Measurements from ENCODE around the gene CERT1.

CERT1 gene

DNA sequence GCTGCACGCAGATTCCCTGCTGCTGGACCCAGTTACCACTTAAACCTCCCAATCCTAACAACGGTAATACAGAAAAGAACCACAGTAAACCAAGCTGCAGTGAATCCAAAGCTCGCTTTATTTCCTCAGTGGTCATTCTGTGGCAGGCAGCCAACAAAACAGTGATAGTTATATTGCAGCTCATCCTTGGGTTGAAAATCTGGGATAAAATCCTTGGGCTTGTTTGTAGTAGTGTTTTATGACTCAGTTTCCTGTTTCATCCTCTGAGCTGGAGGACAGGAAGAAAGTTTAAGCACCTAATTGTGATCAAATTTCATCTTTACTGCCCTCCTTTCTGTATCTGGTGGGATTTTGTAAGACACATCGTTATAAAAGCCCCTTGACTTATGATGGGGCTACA is 143.0 kb downstream of the CERT1 start:
- no peak overlapping the region for H3K9ac ChIP-seq (ENCODE audit: low read length)
- no peaks in the 10 kb centered on the region for H3K9me3 ChIP-seq (ENCODE audit: control insufficient read depth, insufficient read depth, low read depth, low read length)
- peaks cover 8% of the 10 kb centered on the region for H3K36me3 ChIP-seq (ENCODE audit: control insufficient read depth, insufficient read depth, low read length)
- H3K4me3 ChIP-seq (ENCODE audit: low read depth, low read length): no peak overlapping the region
- H3K27me3 ChIP-seq (ENCODE audit: control insufficient read depth, insufficient read depth, low read length): no peaks in the 10 kb centered on the region
- no peak overlapping the region for H3K27ac ChIP-seq (ENCODE audit: low read depth, low read length)
- H3K4me1 ChIP-seq (ENCODE audit: control insufficient read depth, insufficient read depth, low read length): no peaks in the 10 kb centered on the region; the same call in 1 of the 2 replicates

GRCh38 chr5:75367401-75367800 is 144.0 kb downstream of the CERT1 start:
- Histone ChIP-seq H3K27ac (ENCODE audit: low read depth, low read length) (no peak overlapping the region), H3K9me3 (ENCODE audit: control insufficient read depth, insufficient read depth, low read depth, low read length) (no peaks in the 10 kb centered on the region), H3K9ac (ENCODE audit: low read length) (no peak overlapping the region), H3K36me3 (ENCODE audit: control insufficient read depth, insufficient read depth, low read length) (peaks cover 13% of the 10 kb centered on the region), H3K4me1 (ENCODE audit: control insufficient read depth, insufficient read depth, low read length) (peaks cover 4% of the 10 kb centered on the region; the same call in 1 of the 2 replicates), H3K27me3 (ENCODE audit: control insufficient read depth, insufficient read depth, low read length) (no peaks in the 10 kb centered on the region), H3K4me3 (ENCODE audit: low read depth, low read length) (no peak overlapping the region)

- Histone ChIP-seq H3K27me3 (ENCODE audit: control insufficient read depth, insufficient read depth, low read length) (no peaks in the 10 kb centered on the region), H3K4me1 (ENCODE audit: control insufficient read depth, insufficient read depth, low read length) (peaks cover 4% of the 10 kb centered on the region; the same call in 1 of the 2 replicates), H3K9me3 (ENCODE audit: control insufficient read depth, insufficient read depth, low read depth, low read length) (no peaks in the 10 kb centered on the region), H3K36me3 (ENCODE audit: control insufficient read depth, insufficient read depth, low read length) (peaks cover 18% of the 10 kb centered on the region), H3K27ac (ENCODE audit: low read depth, low read length) (no peak overlapping the region), H3K9ac (ENCODE audit: low read length) (no peak overlapping the region), H3K4me3 (ENCODE audit: low read depth, low read length) (no peak overlapping the region)
Observed at GRCh38 chr5:75366787-75367186, 144.6 kb downstream of the CERT1 start.

DNA sequence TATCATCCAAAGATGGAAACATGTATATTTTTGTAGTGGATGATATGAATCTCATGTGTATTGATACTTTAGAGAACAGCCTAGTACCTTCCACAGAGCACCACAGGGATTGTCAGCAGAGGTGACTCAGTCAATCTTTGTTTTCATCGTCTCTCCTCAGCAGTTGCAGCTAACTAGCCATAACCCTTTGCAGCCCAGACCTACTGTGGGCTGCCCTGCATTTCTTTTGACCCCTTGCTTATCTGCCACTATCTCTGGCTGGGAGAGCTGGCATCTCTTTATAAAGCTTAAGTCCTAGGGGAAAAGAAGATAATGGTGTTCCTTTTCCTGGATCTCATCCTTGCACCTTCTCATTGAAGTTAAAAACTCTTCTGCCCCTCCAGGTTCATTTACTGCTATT is 145.7 kb downstream of the CERT1 start:
- Histone ChIP-seq H3K36me3 (ENCODE audit: control insufficient read depth, insufficient read depth, low read length) (peaks cover 28% of the 10 kb centered on the region), H3K9ac (ENCODE audit: low read length) (no peak overlapping the region), H3K27me3 (ENCODE audit: control insufficient read depth, insufficient read depth, low read length) (no peaks in the 10 kb centered on the region), H3K27ac (ENCODE audit: low read depth, low read length) (no peak overlapping the region), H3K4me3 (ENCODE audit: low read depth, low read length) (no peak overlapping the region), H3K4me1 (ENCODE audit: control insufficient read depth, insufficient read depth, low read length) (peaks cover 4% of the 10 kb centered on the region; the same call in 1 of the 2 replicates), H3K9me3 (ENCODE audit: control insufficient read depth, insufficient read depth, low read depth, low read length) (no peaks in the 10 kb centered on the region)

- H3K36me3 ChIP-seq (ENCODE audit: control insufficient read depth, insufficient read depth, low read length): peaks cover 38% of the 10 kb centered on the region
- H3K4me3 ChIP-seq (ENCODE audit: low read depth, low read length): no peak overlapping the region
- no peak overlapping the region for H3K27ac ChIP-seq (ENCODE audit: low read depth, low read length)
- H3K9me3 ChIP-seq (ENCODE audit: control insufficient read depth, insufficient read depth, low read depth, low read length): no peaks in the 10 kb centered on the region
- no peaks in the 10 kb centered on the region for H3K27me3 ChIP-seq (ENCODE audit: control insufficient read depth, insufficient read depth, low read length)
- peaks cover 4% of the 10 kb centered on the region; the same call in 1 of the 2 replicates for H3K4me1 ChIP-seq (ENCODE audit: control insufficient read depth, insufficient read depth, low read length)
- no peak overlapping the region for H3K9ac ChIP-seq (ENCODE audit: low read length)
Observed at GRCh38 chr5:75364571-75365280, 146.7 kb downstream of the CERT1 start.

- no peak overlapping the region for H3K4me3 ChIP-seq (ENCODE audit: low read depth, low read length)
- H3K27ac ChIP-seq (ENCODE audit: low read depth, low read length): no peak overlapping the region
- H3K4me1 ChIP-seq (ENCODE audit: control insufficient read depth, insufficient read depth, low read length): peaks cover 4% of the 10 kb centered on the region; the same call in 1 of the 2 replicates
- H3K9ac ChIP-seq (ENCODE audit: low read length): no peak overlapping the region
- H3K27me3 ChIP-seq (ENCODE audit: control insufficient read depth, insufficient read depth, low read length): no peaks in the 10 kb centered on the region
- peaks cover 46% of the 10 kb centered on the region for H3K36me3 ChIP-seq (ENCODE audit: control insufficient read depth, insufficient read depth, low read length)
- H3K9me3 ChIP-seq (ENCODE audit: control insufficient read depth, insufficient read depth, low read depth, low read length): no peaks in the 10 kb centered on the region
Observed at GRCh38 chr5:75363726-75364495, 147.5 kb downstream of the CERT1 start.

- H3K27ac ChIP-seq (ENCODE audit: low read depth, low read length): no peak overlapping the region
- no peak overlapping the region for H3K4me3 ChIP-seq (ENCODE audit: low read depth, low read length)
- no peaks in the 10 kb centered on the region for H3K9me3 ChIP-seq (ENCODE audit: control insufficient read depth, insufficient read depth, low read depth, low read length)
- no peaks in the 10 kb centered on the region for H3K27me3 ChIP-seq (ENCODE audit: control insufficient read depth, insufficient read depth, low read length)
- H3K36me3 ChIP-seq (ENCODE audit: control insufficient read depth, insufficient read depth, low read length): peaks cover 54% of the 10 kb centered on the region
- H3K9ac ChIP-seq (ENCODE audit: low read length): no peak overlapping the region
- H3K4me1 ChIP-seq (ENCODE audit: control insufficient read depth, insufficient read depth, low read length): peaks cover 4% of the 10 kb centered on the region; the same call in 1 of the 2 replicates
Observed at GRCh38 chr5:75363111-75363510, 148.3 kb downstream of the CERT1 start.

- no peaks in the 10 kb centered on the region for H3K9me3 ChIP-seq (ENCODE audit: control insufficient read depth, insufficient read depth, low read depth, low read length)
- no peaks in the 10 kb centered on the region for H3K27me3 ChIP-seq (ENCODE audit: control insufficient read depth, insufficient read depth, low read length)
- peaks cover 4% of the 10 kb centered on the region; the same call in 1 of the 2 replicates for H3K4me1 ChIP-seq (ENCODE audit: control insufficient read depth, insufficient read depth, low read length)
- peaks cover 60% of the 10 kb centered on the region for H3K36me3 ChIP-seq (ENCODE audit: control insufficient read depth, insufficient read depth, low read length)
- H3K4me3 ChIP-seq (ENCODE audit: low read depth, low read length): no peak overlapping the region
- no peak overlapping the region for H3K27ac ChIP-seq (ENCODE audit: low read depth, low read length)
- H3K9ac ChIP-seq (ENCODE audit: low read length): no peak overlapping the region
Observed at GRCh38 chr5:75362474-75362975, 148.9 kb downstream of the CERT1 start.

DNA sequence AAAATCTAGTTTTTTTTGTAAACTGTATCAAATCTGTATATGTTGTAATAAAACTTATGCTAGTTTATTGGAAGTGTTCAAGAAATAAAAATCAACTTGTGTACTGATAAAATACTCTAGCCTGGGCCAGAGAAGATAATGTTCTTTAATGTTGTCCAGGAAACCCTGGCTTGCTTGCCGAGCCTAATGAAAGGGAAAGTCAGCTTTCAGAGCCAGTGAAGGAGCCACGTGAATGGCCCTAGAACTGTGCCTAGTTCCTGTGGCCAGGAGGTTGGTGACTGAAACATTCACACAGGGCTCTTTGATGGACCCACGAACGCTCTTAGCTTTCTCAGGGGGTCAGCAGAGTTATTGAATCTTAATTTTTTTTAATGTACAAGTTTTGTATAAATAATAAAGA is 150.1 kb downstream of the CERT1 start:
- H3K9me3 ChIP-seq (ENCODE audit: control insufficient read depth, insufficient read depth, low read depth, low read length): no peaks in the 10 kb centered on the region
- peaks cover 72% of the 10 kb centered on the region for H3K36me3 ChIP-seq (ENCODE audit: control insufficient read depth, insufficient read depth, low read length)
- H3K4me1 ChIP-seq (ENCODE audit: control insufficient read depth, insufficient read depth, low read length): peaks cover 4% of the 10 kb centered on the region; the same call in 1 of the 2 replicates
- no peak overlapping the region for H3K9ac ChIP-seq (ENCODE audit: low read length)
- H3K27ac ChIP-seq (ENCODE audit: low read depth, low read length): no peak overlapping the region
- H3K27me3 ChIP-seq (ENCODE audit: control insufficient read depth, insufficient read depth, low read length): no peaks in the 10 kb centered on the region
- H3K4me3 ChIP-seq (ENCODE audit: low read depth, low read length): no peak overlapping the region

- no peak overlapping the region for H3K4me3 ChIP-seq (ENCODE audit: low read depth, low read length)
- peaks cover 98% of the 10 kb centered on the region for H3K36me3 ChIP-seq (ENCODE audit: control insufficient read depth, insufficient read depth, low read length)
- H3K9ac ChIP-seq (ENCODE audit: low read length): no peak overlapping the region
- peaks cover 4% of the 10 kb centered on the region; the same call in 1 of the 2 replicates for H3K4me1 ChIP-seq (ENCODE audit: control insufficient read depth, insufficient read depth, low read length)
- no peaks in the 10 kb centered on the region for H3K9me3 ChIP-seq (ENCODE audit: control insufficient read depth, insufficient read depth, low read depth, low read length)
- no peak overlapping the region for H3K27ac ChIP-seq (ENCODE audit: low read depth, low read length)
- H3K27me3 ChIP-seq (ENCODE audit: control insufficient read depth, insufficient read depth, low read length): no peaks in the 10 kb centered on the region
Observed at GRCh38 chr5:75358117-75358516, 153.3 kb downstream of the CERT1 start.

DNA sequence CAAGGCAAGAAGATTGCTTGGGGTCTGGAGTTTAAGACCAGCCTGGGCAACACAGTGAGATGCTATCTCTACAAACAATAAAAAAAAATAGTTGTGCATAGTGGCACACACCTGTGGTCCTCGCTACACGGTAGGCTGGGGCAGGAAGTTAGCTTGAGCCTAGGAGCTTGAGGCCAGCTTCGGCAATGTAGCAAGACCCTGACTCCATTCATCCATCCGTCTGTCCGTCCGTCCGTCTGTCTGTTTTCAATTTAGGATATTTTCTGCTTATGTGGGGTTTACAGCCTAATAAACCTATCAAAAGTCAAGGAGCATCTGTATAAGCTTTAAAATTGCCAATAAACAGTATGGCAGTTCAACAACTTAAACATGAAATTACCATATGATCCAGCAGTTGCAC is 154.7 kb downstream of the CERT1 start:
- no peaks in the 10 kb centered on the region for H3K9me3 ChIP-seq (ENCODE audit: control insufficient read depth, insufficient read depth, low read depth, low read length)
- H3K36me3 ChIP-seq (ENCODE audit: control insufficient read depth, insufficient read depth, low read length): peaks cover 97% of the 10 kb centered on the region

More for the DNA sequence above, 154.7 kb downstream of the CERT1 start:
- Histone ChIP-seq H3K27me3 (ENCODE audit: control insufficient read depth, insufficient read depth, low read length) (no peaks in the 10 kb centered on the region), H3K27ac (ENCODE audit: low read depth, low read length) (no peak overlapping the region), H3K4me3 (ENCODE audit: low read depth, low read length) (no peak overlapping the region), H3K4me1 (ENCODE audit: control insufficient read depth, insufficient read depth, low read length) (no peaks in the 10 kb centered on the region), H3K9ac (ENCODE audit: low read length) (no peak overlapping the region)

Measured in HUES6 (cell line).